ENCODE data around the gene EEF1A1. TPM values are rescaled to one million over a fixed set of nuclear protein-coding genes. Genes with fewer than 3 reads are reported as not detected.

EEF1A1 gene
- total and polyA plus RNA-seq, 2 of the 8 experiments (the other 6 are each of a cell fraction or from before 2014, with no cell fraction given), result 13,823 to 13,927 TPM

DNA sequence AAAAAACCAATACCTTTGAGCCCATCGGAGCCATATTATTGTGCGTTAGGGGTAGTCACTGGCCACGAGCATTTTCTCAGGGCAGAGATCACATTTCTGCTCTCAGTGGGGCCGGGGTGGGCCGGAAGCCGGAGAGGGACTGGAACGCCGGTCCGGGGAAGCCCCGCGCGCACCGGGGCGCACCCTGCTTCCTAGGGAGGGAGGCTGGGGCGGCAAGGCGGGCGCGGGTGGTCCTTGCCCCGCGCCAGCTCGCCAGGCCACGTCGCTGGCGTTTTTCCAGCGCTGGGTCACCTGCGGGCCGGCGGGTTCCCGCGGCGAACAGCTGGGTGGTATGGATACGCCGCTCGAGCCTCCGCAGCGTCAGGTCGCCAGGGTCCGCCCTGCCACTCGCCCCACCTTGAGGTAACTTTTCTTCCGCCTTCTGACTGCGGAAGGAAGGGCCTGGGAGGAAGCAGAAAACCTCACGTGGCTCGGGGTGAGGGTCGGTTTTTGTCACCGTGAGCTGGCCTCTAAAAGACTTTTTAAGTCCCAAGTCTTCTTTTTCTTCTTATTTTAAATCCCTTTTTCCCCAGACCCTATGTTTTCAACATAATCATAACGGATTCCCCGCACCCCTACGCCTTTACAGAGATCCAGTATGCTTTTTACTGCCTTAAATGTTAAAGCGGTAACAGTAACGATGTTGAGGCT is 2.7 kb upstream of the EEF1A1 start (continued):
- TF ChIP-seq EZH2 (IDR thresholded peaks at IDR 0.05; ENCODE audit: low read depth, low read length, severe bottlenecking) (no peak), CREB1 (IDR thresholded peaks at IDR 0.05) (peak; percentile 31; the same call in 1 of the 2 replicates), POLR2AphosphoS5 (IDR thresholded peaks at IDR 0.05; ENCODE audit: low read depth, low read length) (no peak; the same call in 1 of the 2 replicates), CTBP2 (IDR thresholded peaks at IDR 0.05; ENCODE audit: borderline replicate concordance, insufficient read depth, insufficient read length, low read length) (no peak), RAD21 (IDR thresholded peaks at IDR 0.05 in 1 of 2, conservative IDR thresholded peaks at IDR 0.05 in 1 of 2; ENCODE audit: low read depth in 2 of 2, low read length in 2 of 2) (peak in 1 of 2 experiments; percentile 22; a peak in 1 of 4 replicates), SP4 (IDR thresholded peaks at IDR 0.05; ENCODE audit: low read length) (no peak), SIN3A (conservative IDR thresholded peaks at IDR 0.05 in 1 of 2, IDR thresholded peaks at IDR 0.05 in 1 of 2; ENCODE audit: low read depth in 1 of 2, low read length in 2 of 2) (peak in 1 of 2 experiments; percentile 52; a peak in 1 of 4 replicates), BACH1 (IDR thresholded peaks at IDR 0.05; ENCODE audit: low read length) (no peak), POU5F1 (IDR thresholded peaks at IDR 0.05; ENCODE audit: low read depth, low read length) (no peak), TCF12 (IDR thresholded peaks at IDR 0.05; ENCODE audit: low read depth, low read length) (0 out of 2 replicates have a peak, but pooled peaks have one; percentile 34), NANOG (IDR thresholded peaks at IDR 0.05; ENCODE audit: insufficient read depth, low read depth, low read length, poor library complexity, severe bottlenecking) (no peak)
